ENCODE results near the gene PTPRN2. TPM values are rescaled to one million over a fixed set of nuclear protein-coding genes. Genes with fewer than 3 reads are reported as not detected.
"Not testable (repeated sequence)": the region's sequence is repeated elsewhere in the genome, so short reads cannot be mapped to it uniquely, and the experiment has no call there.

Gene PTPRN2
- total RNA-seq, 1 experiment from 2014 or later = 1.1 TPM

GRCh38 chr7:158343936-158344455 is 243.6 kb downstream of the PTPRN2 start:
- ChIA-PET CTCF (no interaction called here), POLR2A (no interaction called here)
- ATAC-seq = no peak
- no TSS peak for BruUV-seq (replicated peaks)
- Histone ChIP-seq H3K27me3 (ENCODE audit: control insufficient read depth, insufficient read depth, low read length) (no peaks in the 10 kb centered on the region), H3K4me3 (ENCODE audit: low read depth in 2 of 2, low read length in 2 of 2) (no peak overlapping the region), H3K9me3 (ENCODE audit: control insufficient read depth, insufficient read depth, low read depth, low read length) (no peaks in the 10 kb centered on the region), H3K36me3 (ENCODE audit: control insufficient read depth, insufficient read depth, low read length) (no peaks in the 10 kb centered on the region), H3K27ac (ENCODE audit: low read length) (no peak overlapping the region), H3K4me1 (ENCODE audit: control insufficient read depth, insufficient read depth, low read length) (no peaks in the 10 kb centered on the region)
- intact Hi-C loops (cut with micrococcal nuclease; ENCODE audit: unreplicated experiment) = no loop called here
- DNase-seq (ENCODE audit: low read depth, low spot score) = no peak
- no peak for TF ChIP-seq CTCF (IDR thresholded peaks at IDR 0.05)
- TF ChIP-seq TCF7L2 (IDR thresholded peaks at IDR 0.05; ENCODE audit: low read depth, low read length) = no peak
- TF ChIP-seq REST (IDR thresholded peaks at IDR 0.05; ENCODE audit: insufficient read depth in 1 of 2, low read depth in 2 of 2, low read length in 1 of 2) = no peak
- no peak for TF ChIP-seq SIN3A (IDR thresholded peaks at IDR 0.05; ENCODE audit: borderline replicate concordance, insufficient read depth, low read depth, low read length)
- no peak for TF ChIP-seq POLR2AphosphoS5 (IDR thresholded peaks at IDR 0.05; ENCODE audit: low read depth, low read length)
- in situ Hi-C loops (cut with HindIII; ENCODE audit: low pct_unique_long_range_greater_than_20kb, low sequenced_read_pairs) = no loop called here

GRCh38 chr7:158343526-158343925 is 244.1 kb downstream of the PTPRN2 start:
- no TSS peak for BruUV-seq (replicated peaks)
- Histone ChIP-seq H3K9me3 (ENCODE audit: control insufficient read depth, insufficient read depth, low read depth, low read length) (no peaks in the 10 kb centered on the region), H3K27ac (ENCODE audit: low read length) (no peak overlapping the region), H3K4me3 (ENCODE audit: low read depth in 2 of 2, low read length in 2 of 2) (no peak overlapping the region), H3K36me3 (ENCODE audit: control insufficient read depth, insufficient read depth, low read length) (no peaks in the 10 kb centered on the region), H3K27me3 (ENCODE audit: control insufficient read depth, insufficient read depth, low read length) (no peaks in the 10 kb centered on the region), H3K4me1 (ENCODE audit: control insufficient read depth, insufficient read depth, low read length) (no peaks in the 10 kb centered on the region)
- no peak for DNase-seq (ENCODE audit: low read depth, low spot score)
- ChIA-PET CTCF (no interaction called here), POLR2A (no interaction called here)
- intact Hi-C loops (cut with micrococcal nuclease; ENCODE audit: unreplicated experiment) = no loop called here
- TF ChIP-seq REST (IDR thresholded peaks at IDR 0.05; ENCODE audit: insufficient read depth in 1 of 2, low read depth in 2 of 2, low read length in 1 of 2) (no peak), CTCF (IDR thresholded peaks at IDR 0.05) (no peak), POLR2AphosphoS5 (IDR thresholded peaks at IDR 0.05; ENCODE audit: low read depth, low read length) (no peak), SIN3A (IDR thresholded peaks at IDR 0.05; ENCODE audit: borderline replicate concordance, insufficient read depth, low read depth, low read length) (no peak), TCF7L2 (IDR thresholded peaks at IDR 0.05; ENCODE audit: low read depth, low read length) (no peak)
- ATAC-seq = no peak
- in situ Hi-C loops (cut with HindIII; ENCODE audit: low pct_unique_long_range_greater_than_20kb, low sequenced_read_pairs) = no loop called here

- H3K4me1 ChIP-seq (ENCODE audit: control insufficient read depth, insufficient read depth, low read length); H3K27me3 ChIP-seq (ENCODE audit: control insufficient read depth, insufficient read depth, low read length); CTCF ChIA-PET; in situ Hi-C loops (cut with HindIII; ENCODE audit: low pct_unique_long_range_greater_than_20kb, low sequenced_read_pairs); BruUV-seq (replicated peaks); DNase-seq (ENCODE audit: low read depth, low spot score); H3K9me3 ChIP-seq (ENCODE audit: control insufficient read depth, insufficient read depth, low read depth, low read length); H3K27ac ChIP-seq (ENCODE audit: low read length); H3K36me3 ChIP-seq (ENCODE audit: control insufficient read depth, insufficient read depth, low read length); H3K4me3 ChIP-seq (ENCODE audit: low read depth in 2 of 2, low read length in 2 of 2); intact Hi-C loops (cut with micrococcal nuclease; ENCODE audit: unreplicated experiment); POLR2A ChIA-PET; ATAC-seq: not testable (repeated sequence)
Observed at GRCh38 chr7:158341097-158341496, 246.5 kb downstream of the PTPRN2 start.

- BruUV-seq (replicated peaks); in situ Hi-C loops (cut with HindIII; ENCODE audit: low pct_unique_long_range_greater_than_20kb, low sequenced_read_pairs); H3K27ac ChIP-seq (ENCODE audit: low read length); H3K4me1 ChIP-seq (ENCODE audit: control insufficient read depth, insufficient read depth, low read length); POLR2A ChIA-PET; CTCF ChIA-PET; H3K9me3 ChIP-seq (ENCODE audit: control insufficient read depth, insufficient read depth, low read depth, low read length); H3K4me3 ChIP-seq (ENCODE audit: low read depth in 2 of 2, low read length in 2 of 2); intact Hi-C loops (cut with micrococcal nuclease; ENCODE audit: unreplicated experiment); ATAC-seq; DNase-seq (ENCODE audit: low read depth, low spot score); H3K27me3 ChIP-seq (ENCODE audit: control insufficient read depth, insufficient read depth, low read length); H3K36me3 ChIP-seq (ENCODE audit: control insufficient read depth, insufficient read depth, low read length): not testable (repeated sequence)
Observed at GRCh38 chr7:158336952-158337351, 250.7 kb downstream of the PTPRN2 start.
